Measurements from ENCODE around the gene TMEM50A. TPM values are rescaled to one million over a fixed set of nuclear protein-coding genes. Genes with fewer than 3 reads are reported as not detected.
"Not testable (repeated sequence)": the region's sequence is repeated elsewhere in the genome, so short reads cannot be mapped to it uniquely, and the experiment has no call there.

TMEM50A gene
- total and polyA plus RNA-seq, 3 experiments from 2014 or later, result 110 to 217 (median 117) TPM

- DNase-seq; H3K4me3 ChIP-seq (ENCODE audit: low read length); H3K9me3 Mint-ChIP-seq; H3K27me3 ChIP-seq (ENCODE audit: insufficient read depth, low read length, poor library complexity, severe bottlenecking); H3K4me1 Mint-ChIP-seq; H3K4me1 ChIP-seq (ENCODE audit: insufficient read depth, low read length); CTCF ChIA-PET; H3K9me3 ChIP-seq (ENCODE audit: low read length); H3K4me3 Mint-ChIP-seq; POLR2A ChIA-PET; H3K27ac ChIP-seq (ENCODE audit: low read depth, low read length); H3K36me3 ChIP-seq (ENCODE audit: insufficient read depth, low read length); H3K27me3 Mint-ChIP-seq: not testable (repeated sequence)
- peak overlapping the region in 1 of 8 donors; percentile 78 for H3K27ac Mint-ChIP-seq
- peaks cover 0 to 23% (median 12%) of the 10 kb centered on the region in 3 donors for H3K36me3 Mint-ChIP-seq
These were observed 33.2 kb upstream of the TMEM50A start for GRCh38 chr1:25304936-25305335.

- Mint-ChIP-seq H3K36me3 (peaks cover under 1 to 27% (median 17%) of the 10 kb centered on the region in 3 donors), H3K27ac (peak overlapping the region in 1 of 8 donors; percentile 63), H3K4me1 (peaks cover 0 to 13% (median 5%) of the 10 kb centered on the region in 3 donors)
- H3K36me3 ChIP-seq (ENCODE audit: insufficient read depth, low read length); H3K27ac ChIP-seq (ENCODE audit: low read depth, low read length); H3K4me3 ChIP-seq (ENCODE audit: low read length); DNase-seq; CTCF ChIA-PET; H3K27me3 ChIP-seq (ENCODE audit: insufficient read depth, low read length, poor library complexity, severe bottlenecking); H3K4me3 Mint-ChIP-seq; POLR2A ChIA-PET; H3K9me3 Mint-ChIP-seq; H3K27me3 Mint-ChIP-seq; H3K9me3 ChIP-seq (ENCODE audit: low read length); H3K4me1 ChIP-seq (ENCODE audit: insufficient read depth, low read length): not testable (repeated sequence)
These were observed 30.0 kb upstream of the TMEM50A start for GRCh38 chr1:25308168-25308567.

DNA sequence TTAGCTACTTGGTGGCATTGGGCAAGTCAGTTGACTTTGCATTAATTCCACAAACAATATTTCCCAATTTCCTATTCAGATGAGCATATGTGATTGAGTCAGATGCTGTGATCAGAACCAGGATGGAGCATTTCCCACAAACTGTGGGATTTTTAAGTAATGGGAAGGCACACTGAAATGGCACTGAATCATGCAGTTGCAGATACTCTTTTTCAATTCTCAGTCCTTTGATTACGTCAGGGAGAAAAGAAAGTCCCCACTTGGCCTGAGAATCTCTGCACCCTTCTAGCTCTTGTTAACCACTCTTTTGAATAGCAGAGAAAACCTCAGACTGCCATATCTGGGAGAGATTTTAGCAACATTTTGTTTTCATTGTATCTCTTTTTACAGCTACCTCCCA lies 29.0 kb upstream of the TMEM50A start:
- H3K36me3 ChIP-seq (ENCODE audit: insufficient read depth, low read length); H3K4me3 ChIP-seq (ENCODE audit: low read length); CTCF ChIA-PET; POLR2A ChIA-PET; H3K4me1 ChIP-seq (ENCODE audit: insufficient read depth, low read length); H3K27me3 Mint-ChIP-seq; H3K9me3 Mint-ChIP-seq; H3K27ac ChIP-seq (ENCODE audit: low read depth, low read length); H3K27me3 ChIP-seq (ENCODE audit: insufficient read depth, low read length, poor library complexity, severe bottlenecking); H3K4me3 Mint-ChIP-seq; H3K9me3 ChIP-seq (ENCODE audit: low read length); DNase-seq: not testable (repeated sequence)
- H3K36me3 Mint-ChIP-seq, result peaks cover 6 to 30% (median 20%) of the 10 kb centered on the region in 3 donors
- H3K27ac Mint-ChIP-seq, result peak overlapping the region in 1 of 8 donors; percentile 26
- H3K4me1 Mint-ChIP-seq, result peaks cover 0 to 18% (median 5%) of the 10 kb centered on the region in 3 donors

- CTCF ChIA-PET; H3K27me3 Mint-ChIP-seq; H3K9me3 Mint-ChIP-seq; H3K4me3 ChIP-seq (ENCODE audit: low read length); H3K9me3 ChIP-seq (ENCODE audit: low read length); H3K27me3 ChIP-seq (ENCODE audit: insufficient read depth, low read length, poor library complexity, severe bottlenecking); POLR2A ChIA-PET; H3K4me3 Mint-ChIP-seq; H3K27ac ChIP-seq (ENCODE audit: low read depth, low read length); DNase-seq; H3K4me1 ChIP-seq (ENCODE audit: insufficient read depth, low read length); H3K36me3 ChIP-seq (ENCODE audit: insufficient read depth, low read length): not testable (repeated sequence)
- peaks cover 6 to 32% (median 23%) of the 10 kb centered on the region in 3 donors for H3K36me3 Mint-ChIP-seq
- peak overlapping the region in 2 of 8 donors; percentile 66 to 69 for H3K27ac Mint-ChIP-seq
- peaks cover 0 to 18% (median 5%) of the 10 kb centered on the region in 3 donors for H3K4me1 Mint-ChIP-seq
These were observed 28.6 kb upstream of the TMEM50A start for GRCh38 chr1:25309486-25309885.

- DNase-seq; H3K36me3 ChIP-seq (ENCODE audit: insufficient read depth, low read length); H3K4me3 ChIP-seq (ENCODE audit: low read length); CTCF ChIA-PET; H3K27me3 ChIP-seq (ENCODE audit: insufficient read depth, low read length, poor library complexity, severe bottlenecking); H3K9me3 ChIP-seq (ENCODE audit: low read length); H3K27ac ChIP-seq (ENCODE audit: low read depth, low read length); H3K4me3 Mint-ChIP-seq; POLR2A ChIA-PET; H3K9me3 Mint-ChIP-seq; H3K27me3 Mint-ChIP-seq; H3K4me1 ChIP-seq (ENCODE audit: insufficient read depth, low read length): not testable (repeated sequence)
- H3K4me1 Mint-ChIP-seq, result peaks cover 0 to 13% (median 5%) of the 10 kb centered on the region in 3 donors
- H3K27ac Mint-ChIP-seq, result peak overlapping the region in 2 of 8 donors; percentile 45 to 57
- H3K36me3 Mint-ChIP-seq, result peaks cover 6 to 22% (median 18%) of the 10 kb centered on the region in 3 donors
These were observed 25.2 kb upstream of the TMEM50A start for GRCh38 chr1:25312806-25313470.

DNA sequence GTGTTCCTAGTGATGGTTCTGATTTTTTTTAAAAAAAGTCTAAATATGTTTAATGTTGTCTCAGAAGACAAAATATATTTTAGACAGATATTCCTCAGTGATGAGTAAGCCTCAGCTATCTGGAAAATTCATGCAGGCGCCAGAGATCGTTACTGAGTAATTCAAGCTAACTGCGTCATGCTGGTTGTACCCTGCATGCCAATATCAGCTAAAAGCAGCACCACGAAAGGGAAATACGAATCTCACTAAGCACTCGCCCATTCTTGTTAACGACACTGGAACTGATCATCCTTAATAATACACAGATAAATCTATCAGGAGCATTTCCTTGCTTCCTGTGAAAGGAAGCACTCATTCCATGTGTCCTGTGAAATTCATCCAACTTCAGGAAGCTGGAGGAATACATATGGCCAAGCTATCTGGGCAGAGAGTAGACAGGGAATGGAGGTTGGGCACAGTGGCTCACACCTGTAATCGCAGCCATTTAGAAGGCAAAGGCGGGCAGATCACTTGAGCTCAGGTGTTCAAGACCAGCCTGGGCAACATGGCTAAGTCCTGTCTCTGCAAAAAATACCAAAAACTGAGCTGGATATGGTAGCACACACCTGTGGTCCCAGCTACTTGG lies 17.7 kb upstream of the TMEM50A start:
- H3K27ac ChIP-seq (ENCODE audit: low read depth, low read length); H3K27me3 ChIP-seq (ENCODE audit: insufficient read depth, low read length, poor library complexity, severe bottlenecking); H3K36me3 ChIP-seq (ENCODE audit: insufficient read depth, low read length); H3K4me3 Mint-ChIP-seq; H3K9me3 ChIP-seq (ENCODE audit: low read length); H3K9me3 Mint-ChIP-seq; H3K4me1 ChIP-seq (ENCODE audit: insufficient read depth, low read length); DNase-seq; H3K27me3 Mint-ChIP-seq; H3K4me3 ChIP-seq (ENCODE audit: low read length); POLR2A ChIA-PET; H3K4me1 Mint-ChIP-seq: not testable (repeated sequence)
- CTCF ChIA-PET, result interaction anchor here (1.3 kb wide), 1 partner anchor 19 kb away, joined by 3 read pairs; no protein-coding TSS in a partner anchor
- Mint-ChIP-seq H3K27ac (peak overlapping the region in 3 of 8 donors; percentile 29 to 78 (median 30)), H3K36me3 (peaks cover 0 to 13% (median 2%) of the 10 kb centered on the region in 3 donors)

- peaks cover 0 to 13% (median 2%) of the 10 kb centered on the region in 3 donors for H3K36me3 Mint-ChIP-seq
- H3K27me3 Mint-ChIP-seq, result not testable (repeated sequence)
These were observed 16.0 kb upstream of the TMEM50A start for GRCh38 chr1:25322127-25322526.

GRCh38 chr1:25324407-25324806 lies 13.7 kb upstream of the TMEM50A start:
- H3K9me3 Mint-ChIP-seq; H3K27me3 ChIP-seq (ENCODE audit: insufficient read depth, low read length, poor library complexity, severe bottlenecking); H3K36me3 ChIP-seq (ENCODE audit: insufficient read depth, low read length); CTCF ChIA-PET; H3K4me3 ChIP-seq (ENCODE audit: low read length); H3K27me3 Mint-ChIP-seq; H3K36me3 Mint-ChIP-seq; H3K4me1 ChIP-seq (ENCODE audit: insufficient read depth, low read length); H3K27ac ChIP-seq (ENCODE audit: low read depth, low read length); H3K9me3 ChIP-seq (ENCODE audit: low read length); POLR2A ChIA-PET; H3K4me3 Mint-ChIP-seq; DNase-seq; H3K4me1 Mint-ChIP-seq; H3K27ac Mint-ChIP-seq: not testable (repeated sequence)

More at GRCh38 chr1:25322127-25322526, 16.0 kb upstream of the TMEM50A start:
- H3K4me1 Mint-ChIP-seq; H3K4me1 ChIP-seq (ENCODE audit: insufficient read depth, low read length); DNase-seq; H3K4me3 ChIP-seq (ENCODE audit: low read length); H3K36me3 ChIP-seq (ENCODE audit: insufficient read depth, low read length); H3K27ac ChIP-seq (ENCODE audit: low read depth, low read length); H3K9me3 ChIP-seq (ENCODE audit: low read length); CTCF ChIA-PET; H3K27me3 ChIP-seq (ENCODE audit: insufficient read depth, low read length, poor library complexity, severe bottlenecking); H3K4me3 Mint-ChIP-seq; H3K9me3 Mint-ChIP-seq; POLR2A ChIA-PET: not testable (repeated sequence)
- H3K27ac Mint-ChIP-seq, result peak overlapping the region in 2 of 8 donors; percentile 37 to 69

Measured in CD8-positive, alpha-beta memory T cell (primary cell).